ENCODE results near the gene MARCHF3. TPM values are rescaled to one million over a fixed set of nuclear protein-coding genes. Genes with fewer than 3 reads are reported as not detected.

The MARCHF3 gene
- total and polyA plus RNA-seq, 2 of the 13 experiments (the other 11 are each of a cell fraction or from before 2014, with no cell fraction given) = 4.8 to 11.9 TPM

DNA sequence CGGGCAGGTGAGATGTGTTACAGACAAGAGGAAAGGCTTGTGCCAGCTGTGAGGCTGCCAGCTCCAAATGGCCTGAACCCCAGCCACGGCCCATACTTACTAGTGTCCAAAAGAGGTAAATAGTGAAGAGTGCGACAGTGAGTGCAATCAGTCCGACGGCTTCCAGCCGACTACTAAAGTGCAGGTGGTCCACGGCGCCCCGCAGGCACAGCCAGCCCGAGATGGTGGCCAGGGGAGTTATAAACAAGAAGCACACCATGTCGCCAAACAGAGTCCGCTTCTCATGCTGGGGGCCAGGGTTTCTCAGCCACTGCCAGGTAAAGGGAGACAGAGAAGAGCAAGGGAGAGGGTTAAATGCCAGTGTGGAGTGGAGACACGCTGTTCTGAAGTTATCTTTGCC is 152.3 kb downstream of the MARCHF3 start (continued):
- TF ChIP-seq HCFC1 (IDR thresholded peaks at IDR 0.05; ENCODE audit: low read depth, low read length) = no peak
- TF ChIP-seq ZNF766 (CRISPR knock-in tag; IDR thresholded peaks at IDR 0.05; ENCODE audit: borderline replicate concordance) = no peak
- TF ChIP-seq, protein P1, sequence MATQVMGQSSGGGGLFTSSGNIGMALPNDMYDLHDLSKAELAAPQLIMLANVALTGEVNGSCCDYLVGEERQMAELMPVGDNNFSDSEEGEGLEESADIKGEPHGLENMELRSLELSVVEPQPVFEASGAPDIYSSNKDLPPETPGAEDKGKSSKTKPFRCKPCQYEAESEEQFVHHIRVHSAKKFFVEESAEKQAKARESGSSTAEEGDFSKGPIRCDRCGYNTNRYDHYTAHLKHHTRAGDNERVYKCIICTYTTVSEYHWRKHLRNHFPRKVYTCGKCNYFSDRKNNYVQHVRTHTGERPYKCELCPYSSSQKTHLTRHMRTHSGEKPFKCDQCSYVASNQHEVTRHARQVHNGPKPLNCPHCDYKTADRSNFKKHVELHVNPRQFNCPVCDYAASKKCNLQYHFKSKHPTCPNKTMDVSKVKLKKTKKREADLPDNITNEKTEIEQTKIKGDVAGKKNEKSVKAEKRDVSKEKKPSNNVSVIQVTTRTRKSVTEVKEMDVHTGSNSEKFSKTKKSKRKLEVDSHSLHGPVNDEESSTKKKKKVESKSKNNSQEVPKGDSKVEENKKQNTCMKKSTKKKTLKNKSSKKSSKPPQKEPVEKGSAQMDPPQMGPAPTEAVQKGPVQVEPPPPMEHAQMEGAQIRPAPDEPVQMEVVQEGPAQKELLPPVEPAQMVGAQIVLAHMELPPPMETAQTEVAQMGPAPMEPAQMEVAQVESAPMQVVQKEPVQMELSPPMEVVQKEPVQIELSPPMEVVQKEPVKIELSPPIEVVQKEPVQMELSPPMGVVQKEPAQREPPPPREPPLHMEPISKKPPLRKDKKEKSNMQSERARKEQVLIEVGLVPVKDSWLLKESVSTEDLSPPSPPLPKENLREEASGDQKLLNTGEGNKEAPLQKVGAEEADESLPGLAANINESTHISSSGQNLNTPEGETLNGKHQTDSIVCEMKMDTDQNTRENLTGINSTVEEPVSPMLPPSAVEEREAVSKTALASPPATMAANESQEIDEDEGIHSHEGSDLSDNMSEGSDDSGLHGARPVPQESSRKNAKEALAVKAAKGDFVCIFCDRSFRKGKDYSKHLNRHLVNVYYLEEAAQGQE (IDR thresholded peaks at IDR 0.05; ENCODE audit: borderline replicate concordance in 1 of 2, low read depth in 1 of 2, low read length in 2 of 2) = no peak
- TF ChIP-seq, protein P2, sequence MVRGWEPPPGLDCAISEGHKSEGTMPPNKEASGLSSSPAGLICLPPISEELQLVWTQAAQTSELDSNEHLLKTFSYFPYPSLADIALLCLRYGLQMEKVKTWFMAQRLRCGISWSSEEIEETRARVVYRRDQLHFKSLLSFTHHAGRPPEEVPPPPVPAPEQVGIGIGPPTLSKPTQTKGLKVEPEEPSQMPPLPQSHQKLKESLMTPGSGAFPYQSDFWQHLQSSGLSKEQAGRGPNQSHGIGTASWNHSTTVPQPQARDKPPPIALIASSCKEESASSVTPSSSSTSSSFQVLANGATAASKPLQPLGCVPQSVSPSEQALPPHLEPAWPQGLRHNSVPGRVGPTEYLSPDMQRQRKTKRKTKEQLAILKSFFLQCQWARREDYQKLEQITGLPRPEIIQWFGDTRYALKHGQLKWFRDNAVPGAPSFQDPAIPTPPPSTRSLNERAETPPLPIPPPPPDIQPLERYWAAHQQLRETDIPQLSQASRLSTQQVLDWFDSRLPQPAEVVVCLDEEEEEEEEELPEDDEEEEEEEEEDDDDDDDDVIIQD (CRISPR knock-in tag; IDR thresholded peaks at IDR 0.05; ENCODE audit: low read depth) = no peak
- TF ChIP-seq ZFP1 (CRISPR knock-in tag; IDR thresholded peaks at IDR 0.05) = no peak
- no peak for TF ChIP-seq PAWR (CRISPR knock-in tag; IDR thresholded peaks at IDR 0.05; ENCODE audit: borderline replicate concordance)
- TF ChIP-seq, protein P3, sequence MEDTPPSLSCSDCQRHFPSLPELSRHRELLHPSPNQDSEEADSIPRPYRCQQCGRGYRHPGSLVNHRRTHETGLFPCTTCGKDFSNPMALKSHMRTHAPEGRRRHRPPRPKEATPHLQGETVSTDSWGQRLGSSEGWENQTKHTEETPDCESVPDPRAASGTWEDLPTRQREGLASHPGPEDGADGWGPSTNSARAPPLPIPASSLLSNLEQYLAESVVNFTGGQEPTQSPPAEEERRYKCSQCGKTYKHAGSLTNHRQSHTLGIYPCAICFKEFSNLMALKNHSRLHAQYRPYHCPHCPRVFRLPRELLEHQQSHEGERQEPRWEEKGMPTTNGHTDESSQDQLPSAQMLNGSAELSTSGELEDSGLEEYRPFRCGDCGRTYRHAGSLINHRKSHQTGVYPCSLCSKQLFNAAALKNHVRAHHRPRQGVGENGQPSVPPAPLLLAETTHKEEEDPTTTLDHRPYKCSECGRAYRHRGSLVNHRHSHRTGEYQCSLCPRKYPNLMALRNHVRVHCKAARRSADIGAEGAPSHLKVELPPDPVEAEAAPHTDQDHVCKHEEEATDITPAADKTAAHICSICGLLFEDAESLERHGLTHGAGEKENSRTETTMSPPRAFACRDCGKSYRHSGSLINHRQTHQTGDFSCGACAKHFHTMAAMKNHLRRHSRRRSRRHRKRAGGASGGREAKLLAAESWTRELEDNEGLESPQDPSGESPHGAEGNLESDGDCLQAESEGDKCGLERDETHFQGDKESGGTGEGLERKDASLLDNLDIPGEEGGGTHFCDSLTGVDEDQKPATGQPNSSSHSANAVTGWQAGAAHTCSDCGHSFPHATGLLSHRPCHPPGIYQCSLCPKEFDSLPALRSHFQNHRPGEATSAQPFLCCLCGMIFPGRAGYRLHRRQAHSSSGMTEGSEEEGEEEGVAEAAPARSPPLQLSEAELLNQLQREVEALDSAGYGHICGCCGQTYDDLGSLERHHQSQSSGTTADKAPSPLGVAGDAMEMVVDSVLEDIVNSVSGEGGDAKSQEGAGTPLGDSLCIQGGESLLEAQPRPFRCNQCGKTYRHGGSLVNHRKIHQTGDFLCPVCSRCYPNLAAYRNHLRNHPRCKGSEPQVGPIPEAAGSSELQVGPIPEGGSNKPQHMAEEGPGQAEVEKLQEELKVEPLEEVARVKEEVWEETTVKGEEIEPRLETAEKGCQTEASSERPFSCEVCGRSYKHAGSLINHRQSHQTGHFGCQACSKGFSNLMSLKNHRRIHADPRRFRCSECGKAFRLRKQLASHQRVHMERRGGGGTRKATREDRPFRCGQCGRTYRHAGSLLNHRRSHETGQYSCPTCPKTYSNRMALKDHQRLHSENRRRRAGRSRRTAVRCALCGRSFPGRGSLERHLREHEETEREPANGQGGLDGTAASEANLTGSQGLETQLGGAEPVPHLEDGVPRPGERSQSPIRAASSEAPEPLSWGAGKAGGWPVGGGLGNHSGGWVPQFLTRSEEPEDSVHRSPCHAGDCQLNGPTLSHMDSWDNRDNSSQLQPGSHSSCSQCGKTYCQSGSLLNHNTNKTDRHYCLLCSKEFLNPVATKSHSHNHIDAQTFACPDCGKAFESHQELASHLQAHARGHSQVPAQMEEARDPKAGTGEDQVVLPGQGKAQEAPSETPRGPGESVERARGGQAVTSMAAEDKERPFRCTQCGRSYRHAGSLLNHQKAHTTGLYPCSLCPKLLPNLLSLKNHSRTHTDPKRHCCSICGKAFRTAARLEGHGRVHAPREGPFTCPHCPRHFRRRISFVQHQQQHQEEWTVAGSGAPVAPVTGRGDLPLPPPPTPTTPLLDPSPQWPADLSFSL (CRISPR knock-in tag; IDR thresholded peaks at IDR 0.05) = no peak
- TF ChIP-seq, protein P4, sequence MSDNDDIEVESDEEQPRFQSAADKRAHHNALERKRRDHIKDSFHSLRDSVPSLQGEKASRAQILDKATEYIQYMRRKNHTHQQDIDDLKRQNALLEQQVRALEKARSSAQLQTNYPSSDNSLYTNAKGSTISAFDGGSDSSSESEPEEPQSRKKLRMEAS (IDR thresholded peaks at IDR 0.05) = no peak
- TF ChIP-seq HDAC2 (CRISPR knock-in tag; IDR thresholded peaks at IDR 0.05) = no peak
- TF ChIP-seq, protein P5, sequence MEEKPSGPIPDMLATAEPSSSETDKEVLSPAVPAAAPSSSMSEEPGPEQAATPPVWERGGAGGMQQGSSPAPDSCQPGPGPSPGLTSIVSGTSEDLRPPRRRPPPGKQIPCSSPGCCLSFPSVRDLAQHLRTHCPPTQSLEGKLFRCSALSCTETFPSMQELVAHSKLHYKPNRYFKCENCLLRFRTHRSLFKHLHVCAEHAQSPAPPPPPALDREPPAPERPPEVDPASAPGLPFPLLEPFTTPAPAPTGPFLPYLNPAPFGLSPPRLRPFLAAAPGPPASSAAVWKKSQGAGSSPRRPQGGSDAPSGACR (CRISPR knock-in tag; IDR thresholded peaks at IDR 0.05) = no peak
